ENCODE data around the gene RANBP3. TPM values are rescaled to one million over a fixed set of nuclear protein-coding genes. Genes with fewer than 3 reads are reported as not detected.
A peak's percentile ranks its signal among the peaks of the same experiment; 100 is the strongest.

Gene RANBP3
- total and polyA plus RNA-seq, 4 donors = 33.6 to 67.7 (median 54.9) TPM

DNA sequence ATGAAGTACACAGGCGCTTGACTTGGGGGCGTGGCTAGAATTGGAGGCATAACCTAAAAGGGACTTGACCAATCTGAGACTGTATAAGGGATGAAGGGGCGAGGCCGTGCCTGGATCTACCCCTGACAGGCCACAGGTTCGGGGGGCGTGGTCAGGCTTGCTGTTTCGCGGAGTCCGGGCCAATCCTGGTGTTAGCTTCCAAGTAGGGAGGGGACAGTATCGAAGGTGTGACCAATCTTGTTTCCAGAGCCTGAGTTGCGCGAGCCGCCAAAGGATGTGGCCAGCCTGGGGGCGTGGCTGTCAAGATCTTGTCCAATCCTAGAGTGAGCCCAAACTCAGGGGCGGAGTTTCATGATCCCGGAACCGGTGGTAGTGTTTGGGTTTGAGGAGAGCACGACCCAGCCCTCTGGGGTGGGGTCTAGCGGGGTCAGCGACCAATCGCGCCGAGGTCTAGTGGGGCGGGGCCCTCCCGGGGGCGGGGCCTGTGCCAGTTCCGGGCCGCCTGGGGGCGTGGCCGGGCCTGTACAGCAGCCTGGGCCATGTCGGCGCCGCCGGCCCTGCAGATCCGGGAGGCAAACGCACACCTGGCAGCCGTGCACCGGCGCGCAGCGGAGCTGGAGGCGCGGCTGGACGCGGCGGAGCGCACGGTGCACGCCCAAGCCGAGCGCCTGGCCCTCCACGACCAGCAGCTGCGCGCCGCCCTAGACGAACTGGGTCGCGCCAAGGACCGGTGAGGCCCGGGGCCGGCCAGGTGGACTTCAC lies 73.4 kb downstream of the RANBP3 start, which contains the start of gene VMAC:
VMAC (plus strand) TSS at position 521 of the 762 bp plus-strand sequence; CDS start at position 540, 19 bp downstream.
- ATAC-seq (ENCODE audit: insufficient read depth, low FRiP score) (peak; percentile 88), DNase-seq (peak; percentile 100)
- H3K27me3 ChIP-seq (ENCODE audit: control insufficient read depth in 3 of 3, insufficient read depth in 3 of 3, low read length in 2 of 3) = no peaks in the 10 kb centered on the region
- peaks cover 2 to 12% (median 5%) of the 10 kb centered on the region in 4 donors for H3K36me3 ChIP-seq (ENCODE audit: control insufficient read depth in 4 of 4, insufficient read depth in 4 of 4, low read length in 4 of 4)
- H3K27ac ChIP-seq (ENCODE audit: low read depth in 1 of 2, low read length in 1 of 2) = peak within 1 kb of the TSS; percentile 93
- H3K4me3 ChIP-seq = peak within 1 kb of the TSS; percentile 88
- TF ChIP-seq, protein P1, sequence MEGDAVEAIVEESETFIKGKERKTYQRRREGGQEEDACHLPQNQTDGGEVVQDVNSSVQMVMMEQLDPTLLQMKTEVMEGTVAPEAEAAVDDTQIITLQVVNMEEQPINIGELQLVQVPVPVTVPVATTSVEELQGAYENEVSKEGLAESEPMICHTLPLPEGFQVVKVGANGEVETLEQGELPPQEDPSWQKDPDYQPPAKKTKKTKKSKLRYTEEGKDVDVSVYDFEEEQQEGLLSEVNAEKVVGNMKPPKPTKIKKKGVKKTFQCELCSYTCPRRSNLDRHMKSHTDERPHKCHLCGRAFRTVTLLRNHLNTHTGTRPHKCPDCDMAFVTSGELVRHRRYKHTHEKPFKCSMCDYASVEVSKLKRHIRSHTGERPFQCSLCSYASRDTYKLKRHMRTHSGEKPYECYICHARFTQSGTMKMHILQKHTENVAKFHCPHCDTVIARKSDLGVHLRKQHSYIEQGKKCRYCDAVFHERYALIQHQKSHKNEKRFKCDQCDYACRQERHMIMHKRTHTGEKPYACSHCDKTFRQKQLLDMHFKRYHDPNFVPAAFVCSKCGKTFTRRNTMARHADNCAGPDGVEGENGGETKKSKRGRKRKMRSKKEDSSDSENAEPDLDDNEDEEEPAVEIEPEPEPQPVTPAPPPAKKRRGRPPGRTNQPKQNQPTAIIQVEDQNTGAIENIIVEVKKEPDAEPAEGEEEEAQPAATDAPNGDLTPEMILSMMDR (IDR thresholded peaks at IDR 0.05; ENCODE audit: control extremely low read depth, extremely low read depth) = no peak
- H3K9me3 ChIP-seq (ENCODE audit: control insufficient read depth in 4 of 4, insufficient read depth in 3 of 4, low read length in 3 of 4) = no peaks in the 10 kb centered on the region
- H3K4me1 ChIP-seq (ENCODE audit: control insufficient read depth in 5 of 5, insufficient read depth in 5 of 5, low read length in 5 of 5) = peaks cover 0 to 16% (median 0%) of the 10 kb centered on the region in 5 donors
- H3K9ac ChIP-seq (ENCODE audit: insufficient read depth in 1 of 2, low read length in 2 of 2) = peak within 1 kb of the TSS; percentile 46 to 71
- 0% methylated on average over 55 to 61 of the region's 61 CpGs for WGBS, 2 donors

DNA sequence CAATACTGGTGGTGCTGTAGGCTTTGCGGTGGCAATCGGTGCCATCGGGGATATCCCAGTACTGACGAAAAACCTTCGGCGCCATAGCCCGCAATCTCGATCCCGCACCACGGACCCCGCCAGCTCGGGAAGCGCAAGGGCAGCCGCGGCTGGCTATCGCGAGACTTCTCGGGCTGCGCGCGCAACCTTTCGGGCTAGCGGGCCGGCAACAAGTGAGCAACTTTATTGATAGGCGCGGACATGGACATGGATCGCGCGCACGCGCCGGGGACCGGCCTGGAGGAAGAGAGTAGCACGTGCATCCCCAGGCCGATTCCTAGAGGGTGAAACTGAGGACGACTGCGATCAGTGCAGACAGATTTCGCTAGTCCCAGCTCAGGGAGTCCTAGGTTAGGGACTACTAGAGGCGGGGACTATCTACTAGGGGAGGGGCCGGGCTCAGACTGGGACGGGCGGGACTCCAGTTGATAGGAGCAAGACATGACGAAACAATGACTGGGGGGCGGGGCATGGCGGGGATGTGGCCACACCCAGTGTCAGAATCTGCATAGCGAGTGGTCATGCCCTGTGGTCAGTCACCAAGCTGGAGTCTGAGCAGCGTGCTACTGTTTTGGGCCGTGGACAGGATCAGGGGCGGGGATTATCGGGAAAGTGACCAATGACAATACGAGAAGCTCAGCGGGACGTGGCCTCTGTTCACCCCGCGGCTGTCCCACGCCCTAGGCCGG lies 74.2 kb downstream of the RANBP3 start, which contains the start of gene NDUFA11:
NDUFA11 (minus strand) TSS at position 167 of the 728 bp plus-strand sequence; CDS start at position 85, 82 bp downstream.
- ATAC-seq (ENCODE audit: insufficient read depth, low FRiP score) (peak; percentile 74), DNase-seq (peak; percentile 98 to 99 (median 98))
- peak within 1 kb of the TSS; percentile 71 to 99 for H3K9ac ChIP-seq (ENCODE audit: insufficient read depth in 1 of 2, low read length in 2 of 2)
- H3K9me3 ChIP-seq (ENCODE audit: control insufficient read depth in 4 of 4, insufficient read depth in 3 of 4, low read length in 3 of 4) = no peaks in the 10 kb centered on the region
- no peaks in the 10 kb centered on the region for H3K27me3 ChIP-seq (ENCODE audit: control insufficient read depth in 3 of 3, insufficient read depth in 3 of 3, low read length in 2 of 3)
- peak within 1 kb of the TSS; percentile 93 for H3K27ac ChIP-seq (ENCODE audit: low read depth in 1 of 2, low read length in 1 of 2)
- H3K4me1 ChIP-seq (ENCODE audit: control insufficient read depth in 5 of 5, insufficient read depth in 5 of 5, low read length in 5 of 5) = peaks cover 0 to 16% (median 0%) of the 10 kb centered on the region in 5 donors
- TF ChIP-seq, protein P1 (IDR thresholded peaks at IDR 0.05; ENCODE audit: control extremely low read depth, extremely low read depth) = no peak
- peaks cover 2 to 9% (median 3%) of the 10 kb centered on the region in 4 donors for H3K36me3 ChIP-seq (ENCODE audit: control insufficient read depth in 4 of 4, insufficient read depth in 4 of 4, low read length in 4 of 4)
- 0% methylated on average over 57 of the region's 57 CpGs for WGBS, 2 donors
- H3K4me3 ChIP-seq = peak within 1 kb of the TSS; percentile 88

DNA sequence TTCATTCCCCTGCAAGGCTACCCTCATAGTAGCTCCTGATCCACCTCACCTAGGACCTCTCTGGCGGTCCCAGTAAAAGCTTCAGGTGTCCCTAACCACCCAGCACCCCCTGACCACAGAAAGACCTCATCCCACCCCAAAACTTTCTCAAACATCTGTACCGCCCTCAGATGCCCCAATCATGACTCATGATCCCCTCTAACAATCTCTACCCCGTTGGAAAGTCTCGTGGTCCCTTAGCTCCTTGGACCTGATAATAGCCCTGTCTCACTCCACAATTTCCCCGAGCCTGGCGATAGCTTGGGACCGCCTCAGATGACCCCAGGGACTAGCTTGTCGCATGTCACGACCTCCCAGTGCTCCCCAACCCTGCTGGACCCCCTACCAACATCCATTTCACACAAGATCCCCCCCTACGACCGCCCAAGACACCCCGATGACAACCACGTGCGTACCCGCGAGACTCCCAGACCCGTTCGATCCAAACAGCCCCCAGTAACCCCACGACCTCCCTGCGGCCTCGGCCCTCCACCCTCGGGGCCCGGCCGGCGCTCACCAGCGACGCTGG lies 74.8 kb downstream of the RANBP3 start:
- TF ChIP-seq, protein P1 (IDR thresholded peaks at IDR 0.05; ENCODE audit: control extremely low read depth, extremely low read depth) = no peak
- Histone ChIP-seq H3K27me3 (ENCODE audit: control insufficient read depth in 3 of 3, insufficient read depth in 3 of 3, low read length in 2 of 3) (no peaks in the 10 kb centered on the region), H3K4me1 (ENCODE audit: control insufficient read depth in 5 of 5, insufficient read depth in 5 of 5, low read length in 5 of 5) (peaks cover 0 to 16% (median 0%) of the 10 kb centered on the region in 5 donors), H3K27ac (ENCODE audit: low read depth in 1 of 2, low read length in 1 of 2) (peak overlapping the region; percentile 93), H3K9ac (ENCODE audit: insufficient read depth in 1 of 2, low read length in 2 of 2) (peak overlapping the region; percentile 69 to 99), H3K36me3 (ENCODE audit: control insufficient read depth in 4 of 4, insufficient read depth in 4 of 4, low read length in 4 of 4) (peaks cover 0 to 8% (median 2%) of the 10 kb centered on the region in 4 donors), H3K9me3 (ENCODE audit: control insufficient read depth in 4 of 4, insufficient read depth in 3 of 4, low read length in 3 of 4) (no peaks in the 10 kb centered on the region), H3K4me3 (peak overlapping the region; percentile 88)
- DNase-seq = no peak
- WGBS, 2 donors = 1% methylated on average over 27 of the region's 27 CpGs
- no peak for ATAC-seq (ENCODE audit: insufficient read depth, low FRiP score)

Measured in lung (tissue), 12 donors.